Panc1 (cell line): ENCODE results near the gene NOP14. TPM values are rescaled to one million over a fixed set of nuclear protein-coding genes. Genes with fewer than 3 reads are reported as not detected.

Source experiments
- ATAC-seq: fragments of 200-7000 bp; cut with Tn5 transposase; 2 replicates; pipeline ENCODE4 v1.9.1; 2020; ENCODE audit warnings: mild to moderate bottlenecking, moderate library complexity
- BruUV-seq: library from RNA; stranded (reverse); fragments of 400-500 nt; replicated peaks from 2 replicates; lab custom pipeline; 2021; lab: Mats Ljungman, UMichigan
- CTCF ChIA-PET: fragments of 300-600 bp; sonication (Branson Sonifier 250); formaldehyde crosslinking; loops from one replicate; lab custom pipeline; 2022; ENCODE audit warnings: antibody characterized with exemption; lab: Charles Lee
- POLR2A ChIA-PET: fragments of 300-600 bp; sonication (Branson Sonifier 250); formaldehyde crosslinking; loops from one replicate; lab custom pipeline; 2022; ENCODE audit warnings: antibody characterized with exemption; lab: Charles Lee
- DNase-seq: peaks from one replicate; pipeline ENCODE4 v3.0.0-alpha.2; 2010; ENCODE audit warnings: low read depth, low spot score
- H3K27ac ChIP-seq: 2 replicates; pipeline ENCODE4 v1.5.1; 2011; ENCODE audit warnings: mild to moderate bottlenecking, low read length, inconsistent platforms
- H3K27me3 ChIP-seq: fragments of 200-500 bp; sonication (Bioruptor generic); 2 replicates; pipeline ENCODE4 v1.6.0; 2014; ENCODE audit warnings: low read length, inconsistent platforms; ENCODE audit not compliant: control insufficient read depth, insufficient read depth
- H3K36me3 ChIP-seq: fragments of 200-500 bp; sonication (Bioruptor generic); 2 replicates; pipeline ENCODE4 v1.5.1; 2014; ENCODE audit warnings: inconsistent platforms, mild to moderate bottlenecking, low read length, moderate library complexity; ENCODE audit not compliant: control insufficient read depth, insufficient read depth
- H3K4me1 ChIP-seq: 2 replicates; pipeline ENCODE4 v1.5.1; 2011; ENCODE audit warnings: inconsistent platforms, mild to moderate bottlenecking, low read length, moderate library complexity; ENCODE audit not compliant: control insufficient read depth, insufficient read depth
- H3K4me3 ChIP-seq, 2 experiments: 2 replicates each; pipeline ENCODE4 v1.5.1; 2011 to 2012; ENCODE audit warnings: low read depth in 2 of 2, low read length in 2 of 2, mild to moderate bottlenecking in 2 of 2, inconsistent platforms in 1 of 2, moderate library complexity in 1 of 2
- H3K9me3 ChIP-seq: fragments of 200-500 bp; sonication (Bioruptor generic); 2 replicates; pipeline ENCODE4 v1.5.1; 2014; ENCODE audit warnings: low read depth, mild to moderate bottlenecking, inconsistent platforms, low read length, moderate library complexity; ENCODE audit not compliant: control insufficient read depth, insufficient read depth
- CTCF ChIP-seq: fragments of 450-650 bp; IDR thresholded peaks from 2 replicates; pipeline ENCODE4 v1.5.1; 2017; ENCODE audit warnings: mild to moderate bottlenecking
- POLR2AphosphoS5 ChIP-seq: IDR thresholded peaks from 2 replicates; pipeline ENCODE4 v1.6.1; 2012; ENCODE audit warnings: mild to moderate bottlenecking, low read depth, low read length, moderate library complexity
- REST ChIP-seq, 2 experiments: IDR thresholded peaks; 2 replicates each; pipeline ENCODE4 v1.6.1; 2011 to 2012; ENCODE audit warnings: low read depth in 2 of 2, control low read depth in 1 of 2, low read length in 1 of 2, mild to moderate bottlenecking in 1 of 2, moderate library complexity in 1 of 2; ENCODE audit not compliant: insufficient read depth in 1 of 2
- SIN3A ChIP-seq: IDR thresholded peaks from 2 replicates; pipeline ENCODE4 v1.6.1; 2012; ENCODE audit warnings: low read depth, mild to moderate bottlenecking, low read length, moderate library complexity, borderline replicate concordance; ENCODE audit not compliant: insufficient read depth
- TCF7L2 ChIP-seq: IDR thresholded peaks from 2 replicates; pipeline ENCODE4 v1.6.1; 2011; ENCODE audit warnings: mild to moderate bottlenecking, low read depth, low read length, inconsistent platforms
- in situ Hi-C: cut with HindIII; loops from 2 replicates; pipeline ENCODE4 v1.10.0; 2016; ENCODE audit warnings: low sequenced_read_pairs, low pct_unique_long_range_greater_than_20kb
- intact Hi-C: fragments of 100-400 bp; cut with micrococcal nuclease; formaldehyde crosslinking; loops from one replicate; pipeline ENCODE4 v1.10.0; 2022; ENCODE audit not compliant: unreplicated experiment
- total RNA-seq: library from RNA; stranded (reverse); gene quantifications from one replicate; pipeline ENCODE4 v1.2.1, GENCODE V29; 2021; ENCODE audit not compliant: unreplicated experiment

Gene NOP14
- total RNA-seq, 1 experiment from 2014 or later, result 32.9 TPM

- Histone ChIP-seq H3K9me3 (no peaks in the 10 kb centered on the region), H3K4me3 (no peak overlapping the region), H3K27ac (no peak overlapping the region), H3K36me3 (no peaks in the 10 kb centered on the region), H3K4me1 (no peaks in the 10 kb centered on the region), H3K27me3 (no peaks in the 10 kb centered on the region)
- BruUV-seq, result no TSS peak
- in situ Hi-C loops, result no loop called here
- intact Hi-C loops, result no loop called here
- no peak for DNase-seq
- ATAC-seq, result no peak
- CTCF ChIA-PET, result no interaction called here
- POLR2A ChIA-PET, result no interaction called here
- no peak for TF ChIP-seq CTCF
- no peak for TF ChIP-seq TCF7L2
- TF ChIP-seq SIN3A, result no peak
- TF ChIP-seq REST (IDR thresholded peaks at IDR 0.05; ENCODE audit: insufficient read depth in 1 of 2, low read depth in 2 of 2, low read length in 1 of 2), result no peak
- TF ChIP-seq POLR2AphosphoS5, result no peak
Observed at GRCh38 chr4:3007724-3008123, 44.5 kb upstream of the NOP14 start.

GRCh38 chr4:2996415-2996814 lies 33.2 kb upstream of the NOP14 start:
- CTCF ChIA-PET, result no interaction called here
- no peak overlapping the region for H3K4me3 ChIP-seq
- intact Hi-C loops (no loop called here), in situ Hi-C loops (no loop called here)
- no peak for TF ChIP-seq CTCF
- TF ChIP-seq REST (IDR thresholded peaks at IDR 0.05; ENCODE audit: insufficient read depth in 1 of 2, low read depth in 2 of 2, low read length in 1 of 2), result no peak
- TF ChIP-seq TCF7L2, result no peak
- TF ChIP-seq POLR2AphosphoS5, result no peak
- TF ChIP-seq SIN3A, result no peak
- H3K27me3 ChIP-seq, result no peaks in the 10 kb centered on the region; the same call in 1 of the 2 replicates
- no TSS peak for BruUV-seq
- H3K36me3 ChIP-seq, result no peaks in the 10 kb centered on the region
- ATAC-seq, result no peak
- POLR2A ChIA-PET, result interaction anchor here (0.7 kb wide), 1 partner anchor 43 kb away, joined by 4 read pairs; no protein-coding TSS in a partner anchor
- H3K4me1 ChIP-seq, result no peaks in the 10 kb centered on the region
- H3K27ac ChIP-seq, result no peak overlapping the region
- H3K9me3 ChIP-seq, result no peaks in the 10 kb centered on the region
- no peak for DNase-seq
